Activated naive CD8-positive, alpha-beta T cell treated with anti-CD3 and anti-CD28 coated beads, Interleukin-2, amount 10 ng/mL, durations not matched to agents 7 days and 5 days (primary cell): ENCODE measurements around the gene PPM1H. TPM values are rescaled to one million over a fixed set of nuclear protein-coding genes. Genes with fewer than 3 reads are reported as not detected.

Experiments used
- ATAC-seq: fragments of 150-1000 bp; cut with Tn5 transposase; one replicate; pipeline ENCODE4 v1.10.0; 2021; ENCODE audit warnings: low read depth, moderate library complexity
- POLR2A ChIA-PET: fragments of 350-600 bp; sonication (Branson Sonifier 250); formaldehyde crosslinking; loops from one replicate; lab custom pipeline; 2021; ENCODE audit warnings: antibody characterized with exemption; lab: Charles Lee
- DNase-seq: peaks from one replicate; pipeline ENCODE4 v3.0.0; 2021
- H3K27ac Mint-ChIP-seq: one replicate; pipeline ENCODE4 v1.8.0; 2022; ENCODE audit warnings: mild to moderate bottlenecking, mixed read lengths
- H3K27me3 Mint-ChIP-seq: one replicate; pipeline ENCODE4 v1.8.0; 2022; ENCODE audit warnings: mild to moderate bottlenecking, moderate library complexity, mixed read lengths
- H3K36me3 Mint-ChIP-seq: one replicate; pipeline ENCODE4 v1.8.0; 2021; ENCODE audit warnings: mild to moderate bottlenecking, mixed read lengths
- H3K4me1 Mint-ChIP-seq: one replicate; pipeline ENCODE4 v1.8.0; 2021; ENCODE audit warnings: mixed read lengths
- H3K4me3 Mint-ChIP-seq: one replicate; pipeline ENCODE4 v1.8.0; 2022; ENCODE audit warnings: mild to moderate bottlenecking, moderate library complexity, mixed read lengths
- H3K9me3 Mint-ChIP-seq: one replicate; pipeline ENCODE4 v1.8.0; 2021; ENCODE audit warnings: mixed read lengths
- total RNA-seq, 2 experiments: library from RNA; stranded (reverse); gene quantifications; one replicate each; pipeline ENCODE4 v1.2.3, GENCODE V29; 2021

PPM1H gene
- total RNA-seq, 2 experiments from 2014 or later, result 0.06 TPM; not detected in 1

DNA sequence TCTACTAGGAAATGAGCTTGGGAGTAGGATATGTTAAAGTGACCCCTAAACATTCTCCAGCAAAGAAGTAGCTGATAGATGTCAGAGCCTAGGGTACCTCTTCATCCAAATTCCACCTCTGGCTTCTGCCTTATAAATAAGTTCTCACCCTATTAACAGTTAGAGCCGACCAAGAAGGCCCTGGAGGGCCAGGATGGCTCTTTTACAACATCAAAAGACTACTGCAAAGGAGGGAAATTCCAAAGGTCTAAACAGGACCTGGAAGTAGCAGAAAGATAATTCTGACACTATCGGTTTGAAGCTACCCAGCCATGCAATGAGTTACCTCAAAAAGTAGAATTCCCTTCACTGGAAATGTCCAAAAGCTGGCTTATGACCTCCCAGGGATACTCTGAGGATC lies 90.0 kb downstream of the PPM1H start:
- no peaks in the 10 kb centered on the region for H3K4me1 Mint-ChIP-seq
- no peak overlapping the region for H3K27ac Mint-ChIP-seq
- no peak for DNase-seq
- H3K9me3 Mint-ChIP-seq, result no peaks in the 10 kb centered on the region
- H3K4me3 Mint-ChIP-seq, result no peak overlapping the region
- POLR2A ChIA-PET, result no interaction called here
- H3K27me3 Mint-ChIP-seq, result peaks cover 20% of the 10 kb centered on the region
- H3K36me3 Mint-ChIP-seq, result no peaks in the 10 kb centered on the region
- no peak for ATAC-seq

DNA sequence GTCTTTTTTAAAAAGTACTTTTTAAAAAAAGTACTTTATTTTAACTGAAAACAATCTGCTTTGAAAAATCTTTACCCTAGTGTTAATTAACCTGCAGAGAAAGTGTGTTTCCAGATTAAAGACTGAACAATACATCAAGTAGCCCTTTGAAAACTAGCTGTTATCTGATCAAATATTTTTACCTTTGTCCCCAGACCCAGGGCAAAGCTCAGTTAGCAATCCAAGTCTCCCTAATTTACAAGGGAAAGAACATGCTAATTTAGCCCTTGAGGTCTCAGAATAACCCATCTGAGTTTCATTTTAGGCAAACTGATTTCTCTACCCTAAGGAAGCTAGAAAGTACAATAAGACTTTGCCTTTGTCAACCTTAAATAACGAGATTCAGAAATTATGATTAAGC lies 91.2 kb downstream of the PPM1H start:
- no peaks in the 10 kb centered on the region for H3K36me3 Mint-ChIP-seq
- POLR2A ChIA-PET, result interaction anchor here (0.6 kb wide), 1 partner anchor 8 kb away, joined by 9 read pairs; no protein-coding TSS in a partner anchor
- DNase-seq, result no peak
- no peaks in the 10 kb centered on the region for H3K9me3 Mint-ChIP-seq
- no peaks in the 10 kb centered on the region for H3K4me1 Mint-ChIP-seq
- no peak overlapping the region for H3K4me3 Mint-ChIP-seq
- H3K27me3 Mint-ChIP-seq, result peaks cover 12% of the 10 kb centered on the region
- H3K27ac Mint-ChIP-seq, result no peak overlapping the region
- ATAC-seq, result no peak

DNA sequence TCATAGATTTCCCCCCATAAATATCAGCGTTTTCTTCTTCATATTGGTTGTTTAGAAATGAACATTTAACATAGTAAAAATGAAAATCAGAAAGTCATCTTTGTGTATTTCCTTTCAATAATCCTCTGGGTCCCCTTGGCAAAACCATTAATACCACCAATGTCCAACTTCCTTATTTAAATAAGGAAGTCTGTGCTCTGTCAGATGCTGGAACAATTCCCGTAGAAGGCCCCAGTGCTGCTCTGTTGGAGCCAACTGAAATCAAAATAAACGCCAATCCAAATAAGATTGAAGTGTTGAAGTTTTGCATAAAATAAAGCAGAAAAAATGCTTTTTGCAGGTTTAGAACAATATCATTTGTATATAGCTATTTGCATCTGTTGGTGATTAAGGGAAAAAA lies 93.1 kb downstream of the PPM1H start:
- DNase-seq (no peak), ATAC-seq (no peak)
- POLR2A ChIA-PET, result no interaction called here
- Mint-ChIP-seq H3K36me3 (no peaks in the 10 kb centered on the region), H3K9me3 (no peaks in the 10 kb centered on the region), H3K27me3 (peaks cover 15% of the 10 kb centered on the region), H3K4me1 (no peaks in the 10 kb centered on the region), H3K4me3 (no peak overlapping the region), H3K27ac (no peak overlapping the region)

DNA sequence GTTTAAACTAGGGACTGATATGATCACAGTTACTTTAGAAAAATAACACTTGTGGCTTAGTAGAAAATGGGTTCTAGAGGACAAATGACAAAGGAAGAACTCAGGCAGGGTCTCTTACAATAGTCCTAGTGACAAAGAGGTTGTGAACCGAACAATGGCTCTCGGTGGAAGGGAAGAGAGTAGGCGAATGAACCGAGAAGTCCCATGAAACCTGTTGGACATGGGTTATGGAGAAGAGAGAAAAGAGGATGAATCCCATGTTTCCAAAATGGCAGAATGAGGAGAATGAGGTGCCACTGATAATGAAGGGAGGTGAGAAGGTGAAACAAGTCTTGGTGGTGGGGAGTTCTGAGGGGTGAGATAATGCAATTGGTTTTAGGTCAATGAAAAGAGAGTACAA lies 94.1 kb downstream of the PPM1H start:
- Mint-ChIP-seq H3K4me3 (no peak overlapping the region), H3K36me3 (no peaks in the 10 kb centered on the region), H3K9me3 (no peaks in the 10 kb centered on the region), H3K27me3 (peaks cover 13% of the 10 kb centered on the region), H3K27ac (no peak overlapping the region), H3K4me1 (no peaks in the 10 kb centered on the region)
- no peak for ATAC-seq
- no peak for DNase-seq
- POLR2A ChIA-PET, result no interaction called here

DNA sequence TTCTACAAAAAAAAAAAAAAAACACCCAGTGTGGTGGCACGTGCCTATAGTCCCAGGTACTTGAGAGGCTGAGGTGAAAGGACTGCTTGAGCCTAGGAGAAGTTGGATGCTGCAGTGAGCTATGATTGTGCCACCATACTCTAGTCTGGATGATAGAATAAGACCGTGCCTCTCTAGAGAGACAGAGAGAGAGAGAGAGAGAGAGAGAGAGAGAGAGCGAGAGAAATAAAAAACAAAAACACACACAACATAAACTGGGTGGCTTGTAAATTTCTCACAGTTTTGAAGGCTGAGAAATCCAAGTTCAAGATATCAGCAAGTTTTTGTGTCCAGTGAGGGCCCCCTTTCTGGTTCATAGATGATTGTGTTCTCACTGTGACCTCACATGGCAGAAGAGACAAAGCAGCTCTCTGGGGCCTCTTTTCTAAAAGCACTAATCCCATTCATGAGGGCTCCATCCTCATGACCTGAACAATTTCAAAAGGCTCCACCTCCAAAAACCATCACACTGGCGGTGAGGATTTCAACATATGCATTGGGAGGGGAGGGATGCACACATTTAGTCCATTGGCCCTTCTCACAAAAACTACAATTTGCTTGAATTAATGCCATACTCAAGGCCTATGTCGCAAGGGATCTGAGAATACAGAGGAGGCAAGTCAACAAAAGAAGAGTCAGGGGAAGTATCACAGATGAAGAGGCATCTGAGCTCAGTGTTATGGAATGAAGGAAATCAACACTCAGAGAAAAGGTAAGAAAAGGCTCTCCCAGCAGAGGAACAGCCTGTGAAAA lies 94.9 kb downstream of the PPM1H start:
- no peak overlapping the region for H3K27ac Mint-ChIP-seq
- no peak overlapping the region for H3K4me3 Mint-ChIP-seq
- no peak for DNase-seq
- H3K27me3 Mint-ChIP-seq, result peaks cover 12% of the 10 kb centered on the region
- H3K4me1 Mint-ChIP-seq, result no peaks in the 10 kb centered on the region
- no peaks in the 10 kb centered on the region for H3K36me3 Mint-ChIP-seq
- no peak for ATAC-seq
- POLR2A ChIA-PET, result no interaction called here
- H3K9me3 Mint-ChIP-seq, result no peaks in the 10 kb centered on the region

DNA sequence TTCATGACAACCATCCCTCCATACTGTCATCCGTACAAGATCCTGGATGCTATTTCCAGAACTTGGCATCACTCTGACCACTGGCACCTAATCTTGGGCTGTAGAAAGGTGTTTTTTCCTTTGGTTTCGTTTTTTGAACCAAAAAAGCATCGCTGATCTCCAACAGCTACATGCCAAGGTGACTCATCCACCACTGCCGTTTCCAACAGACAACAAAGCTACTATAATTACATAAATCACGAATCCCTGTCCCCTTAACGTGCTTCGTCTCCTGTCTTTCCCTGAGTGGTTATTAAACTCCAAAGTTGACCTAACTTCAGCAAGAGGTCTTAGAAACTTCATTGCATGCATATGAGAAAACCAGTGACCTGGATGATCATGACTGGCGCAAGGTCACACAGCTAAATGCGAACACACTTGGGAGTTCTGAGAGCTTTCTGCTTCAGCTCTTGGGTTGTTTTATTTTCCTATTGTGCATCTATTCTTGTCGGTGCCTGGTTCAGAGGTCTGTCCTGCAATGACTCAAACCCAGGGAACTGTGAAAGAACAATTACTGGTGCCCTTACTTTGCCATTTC lies 99.9 kb downstream of the PPM1H start:
- H3K9me3 Mint-ChIP-seq, result no peaks in the 10 kb centered on the region
- no peaks in the 10 kb centered on the region for H3K36me3 Mint-ChIP-seq
- POLR2A ChIA-PET, result no interaction called here
- H3K27ac Mint-ChIP-seq, result no peak overlapping the region
- no peak overlapping the region for H3K4me3 Mint-ChIP-seq
- DNase-seq (no peak), ATAC-seq (no peak)
- peaks cover 4% of the 10 kb centered on the region for H3K27me3 Mint-ChIP-seq
- no peaks in the 10 kb centered on the region for H3K4me1 Mint-ChIP-seq

DNA sequence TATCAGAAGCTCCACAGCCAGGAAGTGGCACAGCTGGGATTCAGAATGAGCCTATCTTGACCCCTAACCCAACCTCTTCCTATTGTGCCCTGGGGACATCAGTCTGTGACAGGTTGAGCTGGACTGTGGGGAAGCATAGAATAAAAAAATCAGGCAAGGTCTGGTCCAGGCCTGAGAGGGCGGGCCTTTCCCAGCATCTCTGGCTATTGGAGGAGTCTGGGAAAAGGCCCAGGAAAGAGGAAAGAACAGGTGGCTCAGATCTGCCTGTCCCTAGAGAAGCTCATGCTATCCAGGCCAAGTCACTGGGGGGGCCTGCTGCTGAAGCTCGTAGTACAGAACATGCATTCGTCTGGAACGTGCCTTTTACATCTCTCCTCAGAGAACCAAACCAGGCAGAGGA lies 100.5 kb downstream of the PPM1H start:
- Mint-ChIP-seq H3K9me3 (peaks cover 1% of the 10 kb centered on the region), H3K27ac (no peak overlapping the region), H3K4me1 (no peaks in the 10 kb centered on the region), H3K27me3 (peaks cover 4% of the 10 kb centered on the region), H3K36me3 (no peaks in the 10 kb centered on the region), H3K4me3 (no peak overlapping the region)
- DNase-seq, result no peak
- POLR2A ChIA-PET, result no interaction called here
- no peak for ATAC-seq

DNA sequence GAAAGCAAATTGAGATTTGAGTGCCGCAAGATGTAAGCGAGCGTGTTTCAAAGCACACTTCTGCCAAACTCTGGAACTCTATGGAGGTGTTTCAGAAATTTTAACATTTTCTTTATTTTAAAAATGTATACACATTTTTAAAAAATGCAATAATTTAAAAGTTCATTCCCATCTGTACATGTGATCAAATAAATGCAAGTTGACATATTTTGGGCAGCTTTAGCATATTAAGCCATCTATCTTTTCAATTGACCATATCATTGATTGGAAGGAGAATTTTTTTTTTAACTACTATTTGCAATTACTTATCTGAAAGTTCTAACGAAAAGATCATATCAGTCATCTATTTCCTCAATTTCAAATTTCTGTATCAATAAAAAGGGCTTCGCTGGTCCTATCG lies 101.3 kb downstream of the PPM1H start:
- no peaks in the 10 kb centered on the region for H3K36me3 Mint-ChIP-seq
- H3K27ac Mint-ChIP-seq, result no peak overlapping the region
- no peak for ATAC-seq
- H3K4me3 Mint-ChIP-seq, result no peak overlapping the region
- peaks cover 4% of the 10 kb centered on the region for H3K27me3 Mint-ChIP-seq
- no peak for DNase-seq
- H3K9me3 Mint-ChIP-seq, result peaks cover 1% of the 10 kb centered on the region
- POLR2A ChIA-PET, result no interaction called here
- no peaks in the 10 kb centered on the region for H3K4me1 Mint-ChIP-seq

DNA sequence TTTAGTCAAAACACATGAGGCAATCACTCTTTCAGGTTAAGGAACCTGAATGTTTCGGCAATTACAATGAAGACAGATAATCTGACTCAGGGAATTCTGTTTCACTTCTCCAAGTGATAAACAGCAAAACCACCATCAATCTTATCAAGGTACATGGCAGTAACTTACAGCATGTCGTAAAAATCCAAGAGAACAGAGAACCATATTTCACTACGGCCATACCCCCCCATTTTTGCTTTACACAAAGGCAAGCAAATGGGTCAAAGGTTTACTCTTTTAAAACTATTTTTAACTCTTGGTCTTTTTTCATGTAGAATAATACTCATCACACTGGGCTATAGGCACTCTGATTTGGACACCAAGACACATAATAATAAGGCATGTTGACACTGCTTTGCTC lies 102.4 kb downstream of the PPM1H start:
- Mint-ChIP-seq H3K4me3 (no peak overlapping the region), H3K36me3 (no peaks in the 10 kb centered on the region), H3K27ac (no peak overlapping the region), H3K27me3 (peaks cover 4% of the 10 kb centered on the region), H3K4me1 (no peaks in the 10 kb centered on the region), H3K9me3 (peaks cover 1% of the 10 kb centered on the region)
- DNase-seq, result no peak
- POLR2A ChIA-PET, result no interaction called here
- ATAC-seq, result no peak

DNA sequence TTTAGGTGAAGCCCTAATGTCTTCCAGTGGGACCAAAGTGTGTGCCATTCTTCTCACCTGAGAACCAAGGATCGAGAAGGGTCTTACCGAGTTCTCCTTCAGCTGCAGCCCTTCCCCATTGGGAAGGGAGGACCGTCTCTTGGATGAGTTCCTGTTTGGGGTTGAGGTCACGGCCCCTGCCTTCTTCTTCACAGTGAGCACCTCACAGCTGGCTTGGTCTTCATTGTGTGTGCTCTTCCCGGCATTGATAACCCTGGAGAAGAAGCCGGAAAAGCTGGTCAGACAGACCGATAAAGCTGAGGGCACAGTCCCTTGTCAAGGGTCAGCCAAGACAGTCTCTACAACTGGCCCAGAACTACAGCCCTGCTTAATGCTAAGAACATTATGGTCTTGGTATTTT lies 102.9 kb downstream of the PPM1H start:
- H3K4me3 Mint-ChIP-seq, result no peak overlapping the region
- H3K4me1 Mint-ChIP-seq, result no peaks in the 10 kb centered on the region
- ATAC-seq, result no peak
- POLR2A ChIA-PET, result no interaction called here
- H3K9me3 Mint-ChIP-seq, result peaks cover 1% of the 10 kb centered on the region
- no peaks in the 10 kb centered on the region for H3K36me3 Mint-ChIP-seq
- no peak overlapping the region for H3K27ac Mint-ChIP-seq
- DNase-seq, result no peak
- H3K27me3 Mint-ChIP-seq, result peaks cover under 1% of the 10 kb centered on the region

DNA sequence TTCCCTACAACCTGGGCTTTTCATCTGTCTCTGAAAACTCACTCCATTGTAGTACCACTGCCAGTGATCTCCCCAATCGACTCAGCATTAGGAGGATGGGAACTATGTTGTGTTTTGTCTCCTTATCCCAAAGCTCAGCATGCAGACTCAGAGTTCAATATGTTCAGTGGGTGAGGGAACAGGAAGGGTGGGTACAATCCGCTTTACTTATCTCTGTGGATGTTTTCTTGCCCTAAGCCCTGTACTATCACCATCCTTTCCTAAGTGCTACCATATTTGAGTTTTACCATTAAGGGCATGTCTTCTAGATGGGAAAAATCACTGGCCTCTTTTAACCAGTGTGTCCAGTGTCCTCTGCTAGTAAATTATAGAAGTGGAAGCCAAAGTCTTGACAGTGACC lies 107.1 kb downstream of the PPM1H start:
- Mint-ChIP-seq H3K27ac (no peak overlapping the region), H3K36me3 (no peaks in the 10 kb centered on the region), H3K4me3 (no peak overlapping the region), H3K9me3 (peaks cover 1% of the 10 kb centered on the region), H3K27me3 (peaks cover 12% of the 10 kb centered on the region), H3K4me1 (no peaks in the 10 kb centered on the region)
- POLR2A ChIA-PET, result no interaction called here
- DNase-seq, result no peak
- no peak for ATAC-seq

DNA sequence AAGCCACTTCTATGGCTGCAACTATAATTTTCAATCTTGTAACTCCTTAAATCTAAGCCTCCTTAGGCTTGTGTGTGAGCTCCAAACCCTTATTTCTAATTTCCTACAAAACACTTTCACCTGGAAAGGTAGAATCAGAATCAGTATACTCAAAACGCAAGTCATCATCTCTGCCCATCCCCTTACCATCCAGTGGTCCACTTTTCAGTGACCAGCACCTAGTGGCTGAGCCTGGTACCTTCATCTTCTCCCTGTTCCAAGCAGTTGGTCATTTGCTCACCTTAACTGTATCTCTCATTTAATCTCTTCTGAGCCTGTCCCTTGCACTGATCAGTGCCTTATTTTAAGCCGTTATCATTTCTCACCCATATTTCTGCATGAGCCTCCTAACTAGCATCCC lies 107.9 kb downstream of the PPM1H start:
- H3K36me3 Mint-ChIP-seq, result no peaks in the 10 kb centered on the region
- H3K4me1 Mint-ChIP-seq, result no peaks in the 10 kb centered on the region
- no peak for DNase-seq
- peaks cover 3% of the 10 kb centered on the region for H3K9me3 Mint-ChIP-seq
- no peak for ATAC-seq
- H3K4me3 Mint-ChIP-seq, result no peak overlapping the region
- POLR2A ChIA-PET, result no interaction called here
- H3K27me3 Mint-ChIP-seq, result peaks cover 19% of the 10 kb centered on the region
- no peak overlapping the region for H3K27ac Mint-ChIP-seq

DNA sequence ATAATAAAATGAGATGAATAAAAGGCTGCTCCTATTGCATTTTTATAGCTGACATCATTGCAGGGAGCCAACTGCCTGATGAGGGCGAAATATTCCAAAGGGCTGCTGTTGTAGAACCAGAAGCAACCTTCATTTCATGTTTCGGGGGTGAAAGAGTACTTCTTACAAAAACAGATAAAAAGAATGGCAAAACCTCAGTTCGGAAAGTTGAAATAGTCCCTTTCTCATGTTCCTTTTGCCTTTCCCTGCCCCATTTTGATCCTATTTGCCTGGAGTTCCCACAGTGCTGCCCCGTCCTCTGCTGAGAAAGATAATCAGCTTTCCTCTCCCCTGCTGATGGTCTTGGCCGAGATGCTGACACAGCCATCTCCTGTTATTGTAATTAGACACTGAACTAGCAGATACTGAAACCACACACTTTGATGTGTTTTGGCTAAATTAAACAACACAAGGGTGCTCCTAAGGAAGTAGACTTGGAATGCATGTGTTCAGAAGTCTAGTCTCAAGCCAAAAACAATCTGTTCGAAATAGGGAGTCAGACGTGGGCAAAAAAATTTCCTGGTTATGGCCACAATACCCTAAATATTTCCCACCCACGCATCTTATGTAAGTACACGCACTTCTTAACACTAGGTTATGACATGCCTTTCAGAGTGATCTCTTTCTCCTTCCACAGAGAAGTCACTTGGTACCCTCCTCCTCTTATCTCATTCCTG lies 117.2 kb downstream of the PPM1H start:
- no peak for ATAC-seq
- Mint-ChIP-seq H3K4me3 (no peak overlapping the region), H3K27me3 (peaks cover 33% of the 10 kb centered on the region), H3K9me3 (peaks cover 1% of the 10 kb centered on the region), H3K27ac (no peak overlapping the region), H3K36me3 (no peaks in the 10 kb centered on the region), H3K4me1 (peaks cover 13% of the 10 kb centered on the region)
- DNase-seq, result no peak
- POLR2A ChIA-PET, result no interaction called here

DNA sequence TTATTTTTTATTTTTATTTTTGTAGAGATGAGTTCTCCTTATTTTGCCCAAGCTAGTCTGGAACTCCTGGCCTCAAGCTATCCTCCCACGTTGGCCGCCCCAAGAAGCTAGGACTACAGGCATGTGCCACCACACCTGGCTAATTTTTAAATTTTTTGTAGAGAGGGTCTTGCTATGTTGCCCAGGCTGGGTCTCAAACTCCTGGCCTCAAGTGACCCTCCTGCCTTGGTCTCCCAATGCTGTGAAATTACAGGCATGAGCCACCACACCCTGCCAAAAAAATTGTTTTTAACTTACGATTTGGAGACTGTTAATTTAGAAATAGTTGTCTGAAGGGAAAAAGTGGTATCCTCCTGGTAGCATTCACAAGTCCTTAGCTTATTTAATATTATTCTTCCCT lies 120.7 kb downstream of the PPM1H start:
- Mint-ChIP-seq H3K27ac (no peak overlapping the region), H3K36me3 (no peaks in the 10 kb centered on the region), H3K27me3 (peaks cover 28% of the 10 kb centered on the region), H3K4me1 (peaks cover 18% of the 10 kb centered on the region), H3K9me3 (no peaks in the 10 kb centered on the region), H3K4me3 (no peak overlapping the region)
- POLR2A ChIA-PET, result no interaction called here
- no peak for ATAC-seq
- DNase-seq, result no peak
